ENCODE data around the gene YKT6.

YKT6 gene

GRCh38 chr7:44261240-44261639 is 60.5 kb downstream of the YKT6 start:
- no peak for DNase-seq

GRCh38 chr7:44262031-44262430 is 61.3 kb downstream of the YKT6 start:
- DNase-seq: no peak

- no peak for DNase-seq
Observed at GRCh38 chr7:44263326-44264082, 62.7 kb downstream of the YKT6 start.

Data from NCI-H1092 (cell line).